Right atrium auricular region (tissue), 2 donors: ENCODE data around the gene AKAP11. TPM values are rescaled to one million over a fixed set of nuclear protein-coding genes. Genes with fewer than 3 reads are reported as not detected.
A peak's percentile ranks its signal among the peaks of the same experiment; 100 is the strongest.
"Not testable (repeated sequence)": the region's sequence is repeated elsewhere in the genome, so short reads cannot be mapped to it uniquely, and the experiment has no call there.

Source experiments
- DNase-seq: peaks from one replicate; pipeline ENCODE4 v3.0.0-alpha.2; 2019; ENCODE audit warnings: low spot score
- H3K27ac ChIP-seq, 2 donors: fragments of 200-600 bp; sonication (generic); 1 replicate in 1 of 2; 2 replicates in 1 of 2; pipeline ENCODE4 v1.5.1; 2016 to 2019
- H3K27me3 ChIP-seq, 2 donors: fragments of 200-600 bp; sonication (generic); one replicate each; pipeline versions ENCODE4 v1.5.1 to v1.6.0; 2017 to 2019
- H3K36me3 ChIP-seq: fragments of 200-600 bp; sonication (generic); one replicate; pipeline ENCODE4 v1.5.1; 2016
- H3K4me1 ChIP-seq, 2 donors: fragments of 200-600 bp; sonication (generic); one replicate each; pipeline versions ENCODE4 v1.5.1 to v1.6.0; 2017 to 2019
- H3K4me3 ChIP-seq, 2 donors: fragments of 200-600 bp; sonication (generic); 1 replicate in 1 of 2; 2 replicates in 1 of 2; pipeline ENCODE4 v1.5.1; 2017 to 2019; ENCODE audit warnings: mild to moderate bottlenecking in 1 of 2, moderate library complexity in 1 of 2
- H3K9me3 ChIP-seq, 2 donors: fragments of 200-600 bp; sonication (generic); one replicate each; pipeline ENCODE4 v1.5.1; 2019
- CTCF ChIP-seq, 2 donors: fragments of 200-600 bp; sonication (generic); IDR thresholded peaks; one replicate each; pipeline ENCODE4 v1.5.1; 2019; ENCODE audit warnings: antibody characterized with exemption in 2 of 2
- total RNA-seq, 2 donors: library from RNA; depleted of rRNA; stranded (reverse); fragments of >200 nt; gene quantifications; one replicate each; pipeline ENCODE4 v1.1.0, GENCODE V29; 2016

Gene AKAP11, protein sequence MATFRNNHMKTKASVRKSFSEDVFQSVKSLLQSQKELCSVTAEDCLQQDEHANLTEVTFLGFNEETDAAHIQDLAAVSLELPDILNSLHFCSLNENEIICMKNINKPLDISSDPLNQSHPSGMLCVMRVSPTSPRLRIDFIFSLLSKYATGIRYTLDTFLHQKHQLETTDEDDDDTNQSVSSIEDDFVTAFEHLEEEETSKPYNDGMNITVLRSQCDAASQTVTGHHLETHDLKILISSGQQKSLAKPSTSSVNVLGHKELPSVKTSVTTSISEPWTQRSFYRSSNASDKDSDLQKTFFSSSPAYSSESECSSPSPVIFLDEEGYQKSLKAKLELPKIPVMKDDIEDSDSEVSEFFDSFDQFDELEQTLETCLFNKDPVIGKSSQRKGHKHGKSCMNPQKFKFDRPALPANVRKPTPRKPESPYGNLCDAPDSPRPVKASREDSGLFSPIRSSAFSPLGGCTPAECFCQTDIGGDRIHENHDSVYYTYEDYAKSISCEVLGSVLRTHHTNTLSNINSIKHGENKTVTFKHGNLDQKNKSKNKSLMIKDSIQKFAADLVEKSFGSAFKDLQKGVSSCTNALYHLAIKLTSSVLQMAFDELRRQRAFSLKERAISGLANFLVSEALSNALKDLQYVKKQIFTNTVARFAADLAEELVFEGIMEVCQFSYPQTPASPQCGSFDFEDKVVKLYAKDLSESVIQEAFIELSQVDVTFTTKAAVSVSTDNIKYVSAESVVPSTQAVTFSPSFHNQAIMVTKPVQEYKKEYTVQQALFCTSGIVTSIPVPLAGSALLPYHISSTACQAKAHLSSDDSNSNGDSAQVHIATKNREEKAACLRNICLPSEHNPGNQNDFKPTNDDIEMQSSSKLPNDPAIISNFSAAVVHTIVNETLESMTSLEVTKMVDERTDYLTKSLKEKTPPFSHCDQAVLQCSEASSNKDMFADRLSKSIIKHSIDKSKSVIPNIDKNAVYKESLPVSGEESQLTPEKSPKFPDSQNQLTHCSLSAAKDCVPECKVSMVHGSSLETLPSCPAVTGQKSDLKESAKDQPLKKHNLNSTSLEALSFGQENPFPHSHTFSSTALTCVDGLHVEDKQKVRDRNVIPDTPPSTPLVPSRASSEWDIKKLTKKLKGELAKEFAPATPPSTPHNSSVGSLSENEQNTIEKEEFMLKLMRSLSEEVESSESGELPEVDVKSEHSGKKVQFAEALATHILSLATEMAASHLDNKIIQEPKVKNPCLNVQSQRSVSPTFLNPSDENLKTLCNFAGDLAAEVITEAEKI (N-terminal part only)
- total RNA-seq, result 10 to 100 TPM; 24.2 to 30.4 TPM

- Histone ChIP-seq H3K4me1 (peaks cover 0 to 17% of the 10 kb centered on the region in 2 donors), H3K9me3 (no peaks in the 10 kb centered on the region), H3K36me3 (no peaks in the 10 kb centered on the region), H3K27ac (peak within 1 kb of the TSS; percentile 87 to 91), H3K4me3 (peak within 1 kb of the TSS; percentile 94 to 96), H3K27me3 (no peaks in the 10 kb centered on the region)
- no peak for TF ChIP-seq CTCF (IDR thresholded peaks at IDR 0.05)
- peak; percentile 63 for DNase-seq
Measured at GRCh38 chr13:42272115-42272803, at the start of gene AKAP11. AKAP11 (plus strand) TSS chr13:42272152; CDS start chr13:42286349, 14,197 bp downstream.

DNA sequence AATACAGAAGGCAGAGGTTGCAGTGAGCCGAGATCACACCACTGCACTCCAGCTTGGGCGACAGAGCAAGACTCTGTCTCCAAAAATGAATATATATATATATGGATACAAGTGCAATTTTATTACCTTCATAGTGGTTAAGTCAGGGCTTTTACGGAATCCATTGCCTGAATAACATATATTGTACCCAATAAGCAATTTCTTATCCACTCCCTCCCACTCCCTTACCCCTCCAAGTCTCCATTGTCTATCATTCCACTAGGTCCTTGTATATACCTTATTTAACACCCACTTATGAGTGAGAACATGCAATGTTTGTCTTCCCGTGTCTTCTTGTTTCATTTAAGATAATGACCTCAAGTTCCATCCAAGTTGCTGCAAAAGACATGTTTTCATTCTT is 48.3 kb upstream of the AKAP11 start:
- Histone ChIP-seq H3K4me1 (no peaks in the 10 kb centered on the region), H3K27ac (no peak overlapping the region), H3K9me3 (no peaks in the 10 kb centered on the region), H3K27me3 (no peaks in the 10 kb centered on the region), H3K36me3 (peaks cover 9% of the 10 kb centered on the region), H3K4me3 (no peak overlapping the region)
- no peak for TF ChIP-seq CTCF (IDR thresholded peaks at IDR 0.05)
- DNase-seq, result no peak

GRCh38 chr13:42225051-42225450 is 46.9 kb upstream of the AKAP11 start:
- no peaks in the 10 kb centered on the region for H3K4me1 ChIP-seq
- no peaks in the 10 kb centered on the region for H3K9me3 ChIP-seq
- TF ChIP-seq CTCF (IDR thresholded peaks at IDR 0.05), result no peak
- no peak for DNase-seq
- H3K27me3 ChIP-seq, result no peaks in the 10 kb centered on the region
- H3K4me3 ChIP-seq, result no peak overlapping the region
- H3K27ac ChIP-seq, result no peak overlapping the region
- H3K36me3 ChIP-seq, result peaks cover 9% of the 10 kb centered on the region

GRCh38 chr13:42226759-42227158 is 45.2 kb upstream of the AKAP11 start:
- not testable (repeated sequence) for H3K36me3 ChIP-seq, H3K27me3 ChIP-seq, H3K4me3 ChIP-seq, H3K4me1 ChIP-seq, H3K27ac ChIP-seq, DNase-seq, H3K9me3 ChIP-seq

DNA sequence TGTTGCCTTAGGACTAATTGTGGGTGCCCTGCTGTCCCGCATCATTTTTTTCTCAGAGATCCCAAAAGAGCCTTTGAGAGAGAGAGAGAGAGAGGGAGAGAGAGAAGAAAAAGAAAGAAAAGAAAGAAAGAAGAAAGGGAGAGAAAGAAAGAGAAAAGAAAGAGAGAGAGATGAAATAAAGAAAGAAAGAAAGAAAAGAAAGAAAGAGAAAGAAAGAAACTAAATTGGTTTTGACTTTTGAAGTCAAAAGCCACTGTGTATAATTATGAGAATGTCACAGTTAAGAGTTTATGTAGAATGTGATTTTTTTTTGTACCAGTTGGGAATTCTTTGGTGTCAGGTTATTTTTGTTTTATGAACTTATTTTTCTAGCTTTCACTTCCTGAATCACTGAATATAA is 43.4 kb upstream of the AKAP11 start:
- Histone ChIP-seq H3K27ac (no peak overlapping the region), H3K9me3 (no peaks in the 10 kb centered on the region), H3K4me1 (no peaks in the 10 kb centered on the region), H3K36me3 (no peaks in the 10 kb centered on the region), H3K4me3 (no peak overlapping the region), H3K27me3 (no peaks in the 10 kb centered on the region)
- no peak for TF ChIP-seq CTCF (IDR thresholded peaks at IDR 0.05)
- DNase-seq, result no peak
